Prostate gland (tissue), 2 donors: ENCODE results near the gene LRP11. TPM values are rescaled to one million over a fixed set of nuclear protein-coding genes. Genes with fewer than 3 reads are reported as not detected.

ENCODE experiments used
- DNase-seq: peaks from one replicate; pipeline ENCODE4 v3.0.0-alpha.2; 2019; ENCODE audit warnings: low spot score
- H3K27ac ChIP-seq, 2 donors: fragments of 200-600 bp; sonication (generic); 2 replicates each; pipeline ENCODE4 v1.5.1; 2017 to 2019
- H3K27me3 ChIP-seq: fragments of 200-600 bp; sonication (generic); replicated peaks from 2 replicates; pipeline ENCODE4 v1.5.1; 2019; ENCODE audit not compliant: insufficient read depth
- H3K36me3 ChIP-seq, 2 donors: fragments of 200-600 bp; sonication (generic); 1 replicate in 1 of 2; 2 replicates in 1 of 2; pipeline versions ENCODE4 v1.5.1 to v1.8.1; 2017 to 2019
- H3K4me1 ChIP-seq: fragments of 200-600 bp; sonication (generic); replicated peaks from 2 replicates; pipeline ENCODE4 v1.5.1; 2019
- H3K4me3 ChIP-seq, 2 donors: fragments of 200-600 bp; sonication (generic); 2 replicates each; pipeline ENCODE4 v1.5.1; 2017 to 2019
- H3K9me3 ChIP-seq: fragments of 200-600 bp; sonication (generic); 2 replicates; pipeline ENCODE4 v1.5.1; 2017
- POLR2A ChIP-seq: fragments of 450-650 bp; IDR thresholded peaks from one replicate; pipeline ENCODE4 v1.6.1; 2016; ENCODE audit warnings: antibody characterized with exemption, mild to moderate bottlenecking
- POLR2AphosphoS5 ChIP-seq: sonication (generic); formaldehyde crosslinking; IDR thresholded peaks from one replicate; pipeline ENCODE4 v1.6.1; 2017; ENCODE audit warnings: antibody characterized with exemption
- WGBS: methylation state at CpG from one replicate; pipeline ENCODE4 v1.1.5; 2018; 5-methylcytosine and 5-hydroxymethylcytosine counted together
- intact Hi-C: fragments of 100-400 bp; cut with DNase I; formaldehyde crosslinking; loops from one replicate; pipeline ENCODE4 v1.14.2; 2022
- total RNA-seq, 2 donors: library from RNA; depleted of rRNA; stranded (reverse); fragments of >200 nt; gene quantifications; one replicate each; pipeline ENCODE4 v1.1.0, GENCODE V29; 2016
- TF ChIP-seq, protein P1 (sequence below), 4 experiments: fragments of 200-600 bp in 2 of 4; fragments of 450-650 bp in 2 of 4; sonication (generic) in 2 of 4; IDR thresholded peaks; 1 replicate in 3 of 4; 2 replicates in 1 of 4; pipeline ENCODE4 v1.5.1; 2016 to 2019; ENCODE audit warnings: antibody characterized with exemption in 4 of 4, mild to moderate bottlenecking in 2 of 4, moderate library complexity in 2 of 4

LRP11 gene
- total RNA-seq, 2 donors from 2014 or later, result 52.7 to 76.3 TPM

DNA sequence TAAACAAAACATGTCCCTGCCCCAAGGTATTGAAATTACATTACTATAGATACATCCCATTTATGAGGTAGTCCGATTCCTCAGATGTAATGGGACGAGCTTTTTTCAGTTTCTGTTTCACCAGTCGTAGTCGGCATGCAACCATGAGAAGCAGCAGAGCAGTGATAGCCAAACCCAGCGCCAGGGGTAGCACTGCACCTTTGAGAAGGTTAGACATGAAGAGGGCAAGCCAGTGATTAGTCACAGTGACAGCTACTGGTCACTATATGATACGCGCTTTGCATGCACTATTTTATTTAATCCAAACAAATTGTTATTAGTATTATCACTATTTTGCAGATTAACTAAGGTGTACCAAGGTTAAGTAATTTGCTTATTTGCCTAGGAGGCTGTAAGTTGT, 43.7 kb downstream of the LRP11 start:
- Histone ChIP-seq H3K9me3 (no peaks in the 10 kb centered on the region), H3K4me1 (no peaks in the 10 kb centered on the region), H3K36me3 (no peaks in the 10 kb centered on the region), H3K27ac (no peak overlapping the region), H3K4me3 (no peak overlapping the region), H3K27me3 (no peaks in the 10 kb centered on the region)
- no peak for DNase-seq
- no peak for TF ChIP-seq POLR2AphosphoS5
- TF ChIP-seq, protein P1, sequence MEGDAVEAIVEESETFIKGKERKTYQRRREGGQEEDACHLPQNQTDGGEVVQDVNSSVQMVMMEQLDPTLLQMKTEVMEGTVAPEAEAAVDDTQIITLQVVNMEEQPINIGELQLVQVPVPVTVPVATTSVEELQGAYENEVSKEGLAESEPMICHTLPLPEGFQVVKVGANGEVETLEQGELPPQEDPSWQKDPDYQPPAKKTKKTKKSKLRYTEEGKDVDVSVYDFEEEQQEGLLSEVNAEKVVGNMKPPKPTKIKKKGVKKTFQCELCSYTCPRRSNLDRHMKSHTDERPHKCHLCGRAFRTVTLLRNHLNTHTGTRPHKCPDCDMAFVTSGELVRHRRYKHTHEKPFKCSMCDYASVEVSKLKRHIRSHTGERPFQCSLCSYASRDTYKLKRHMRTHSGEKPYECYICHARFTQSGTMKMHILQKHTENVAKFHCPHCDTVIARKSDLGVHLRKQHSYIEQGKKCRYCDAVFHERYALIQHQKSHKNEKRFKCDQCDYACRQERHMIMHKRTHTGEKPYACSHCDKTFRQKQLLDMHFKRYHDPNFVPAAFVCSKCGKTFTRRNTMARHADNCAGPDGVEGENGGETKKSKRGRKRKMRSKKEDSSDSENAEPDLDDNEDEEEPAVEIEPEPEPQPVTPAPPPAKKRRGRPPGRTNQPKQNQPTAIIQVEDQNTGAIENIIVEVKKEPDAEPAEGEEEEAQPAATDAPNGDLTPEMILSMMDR (IDR thresholded peaks at IDR 0.05), result no peak
- TF ChIP-seq POLR2A, result no peak
- intact Hi-C loops, result no loop called here
- WGBS, result 94% methylated on average over 7 of the region's 7 CpGs

DNA sequence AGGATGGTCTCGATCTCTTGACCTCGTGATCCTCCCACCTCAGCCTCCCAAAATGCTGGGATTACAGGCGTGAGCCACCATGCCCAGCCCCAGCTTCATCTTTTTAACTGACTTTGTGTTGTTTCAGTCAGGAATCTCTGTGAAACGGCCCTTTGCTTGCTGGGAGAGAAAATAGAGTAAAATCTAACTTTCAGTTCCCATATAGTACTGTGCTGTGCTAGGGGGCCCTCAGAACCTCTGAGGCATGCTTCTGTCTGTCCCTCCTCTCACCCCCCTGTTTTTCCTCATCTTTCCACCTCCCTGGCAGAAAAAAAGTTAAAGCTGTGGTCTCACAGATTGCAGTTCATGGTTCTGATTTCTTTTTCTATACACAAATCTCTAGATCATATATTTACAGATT, 48.4 kb downstream of the LRP11 start:
- Histone ChIP-seq H3K4me1 (no peaks in the 10 kb centered on the region), H3K27me3 (no peaks in the 10 kb centered on the region), H3K36me3 (no peaks in the 10 kb centered on the region), H3K4me3 (no peak overlapping the region), H3K27ac (no peak overlapping the region), H3K9me3 (no peaks in the 10 kb centered on the region)
- TF ChIP-seq, protein P1 (IDR thresholded peaks at IDR 0.05), result no peak
- TF ChIP-seq POLR2AphosphoS5 (no peak), POLR2A (no peak)
- 93% methylated on average over 4 of the region's 4 CpGs for WGBS
- intact Hi-C loops, result no loop called here
- no peak for DNase-seq

DNA sequence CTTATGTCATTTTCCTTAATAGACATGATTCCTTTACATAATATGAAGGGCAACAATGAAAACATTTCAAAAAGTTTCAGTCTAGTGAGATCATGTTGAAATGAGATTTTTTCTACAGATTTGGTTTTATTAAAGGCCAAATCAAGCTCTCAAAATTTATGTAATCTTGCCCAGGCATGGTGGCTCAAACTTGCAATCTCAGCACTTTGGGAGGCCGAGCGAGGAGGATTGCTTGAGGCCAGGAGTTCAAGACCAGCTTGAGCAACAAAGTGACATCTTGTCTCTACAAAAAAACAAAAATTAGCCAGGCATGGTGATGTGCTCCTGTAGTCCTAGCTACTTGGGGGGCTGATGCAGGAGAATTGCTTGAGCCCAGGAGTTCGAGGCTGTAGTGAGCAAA, 50.8 kb downstream of the LRP11 start:
- intact Hi-C loops, result no loop called here
- 94% methylated on average over 3 of the region's 3 CpGs for WGBS
- Histone ChIP-seq H3K27ac (no peak overlapping the region), H3K9me3 (no peaks in the 10 kb centered on the region), H3K36me3 (no peaks in the 10 kb centered on the region), H3K4me1 (no peaks in the 10 kb centered on the region), H3K4me3 (no peak overlapping the region), H3K27me3 (no peaks in the 10 kb centered on the region)
- no peak for DNase-seq
- TF ChIP-seq POLR2A (no peak), POLR2AphosphoS5 (no peak)
- TF ChIP-seq, protein P1 (IDR thresholded peaks at IDR 0.05), result no peak

DNA sequence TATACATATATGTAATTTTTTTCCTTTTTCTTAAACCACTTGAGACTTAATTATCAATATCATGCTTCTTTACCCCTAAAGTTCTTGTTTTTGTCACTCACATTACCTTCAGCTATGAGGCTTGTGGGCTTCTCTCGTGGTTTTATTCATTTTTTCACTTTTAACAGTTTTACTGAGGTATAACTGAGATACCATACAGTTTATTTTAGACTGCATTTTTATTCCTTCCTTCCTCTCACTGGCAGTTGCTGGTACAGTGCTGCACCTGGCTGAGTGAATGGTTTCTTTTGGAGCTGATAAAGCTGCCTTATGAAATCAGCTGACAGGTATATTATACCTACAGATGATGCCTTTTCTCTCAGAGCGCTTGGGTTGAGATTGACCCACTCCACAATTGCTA, 54.4 kb downstream of the LRP11 start:
- TF ChIP-seq POLR2A (no peak), POLR2AphosphoS5 (no peak)
- TF ChIP-seq, protein P1 (IDR thresholded peaks at IDR 0.05), result no peak
- 93% methylated on average over 2 of the region's 2 CpGs for WGBS
- H3K27me3 ChIP-seq, result no peaks in the 10 kb centered on the region
- H3K27ac ChIP-seq, result no peak overlapping the region
- H3K4me3 ChIP-seq, result no peak overlapping the region
- no peaks in the 10 kb centered on the region for H3K9me3 ChIP-seq
- intact Hi-C loops, result no loop called here
- no peaks in the 10 kb centered on the region for H3K36me3 ChIP-seq
- no peak for DNase-seq
- H3K4me1 ChIP-seq, result no peaks in the 10 kb centered on the region

DNA sequence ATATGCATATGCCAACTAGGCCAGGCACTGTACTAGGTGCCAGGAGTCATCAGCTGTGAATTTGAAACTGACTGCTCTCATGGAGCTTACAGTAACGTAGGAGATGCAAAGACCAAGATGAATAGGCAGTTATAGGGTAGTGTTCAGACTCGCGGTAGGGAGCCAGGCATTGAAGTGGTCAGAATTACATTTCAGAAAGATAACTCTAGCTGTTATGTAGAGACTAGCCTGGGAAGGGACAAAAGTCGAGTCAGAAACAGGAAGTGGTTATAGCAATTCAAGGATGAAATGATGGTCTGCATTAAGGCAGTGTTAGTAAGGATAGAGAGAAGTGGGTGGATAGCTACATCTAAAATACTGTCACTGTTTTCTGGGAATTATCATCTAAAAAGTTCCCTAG, 58.0 kb downstream of the LRP11 start:
- no peaks in the 10 kb centered on the region for H3K4me1 ChIP-seq
- H3K36me3 ChIP-seq, result no peaks in the 10 kb centered on the region
- no peak overlapping the region for H3K27ac ChIP-seq
- intact Hi-C loops, result no loop called here
- DNase-seq, result no peak
- no peak for TF ChIP-seq POLR2AphosphoS5
- TF ChIP-seq, protein P1 (IDR thresholded peaks at IDR 0.05), result no peak
- no peak for TF ChIP-seq POLR2A
- no peak overlapping the region for H3K4me3 ChIP-seq
- H3K27me3 ChIP-seq, result no peaks in the 10 kb centered on the region
- 86% methylated on average over 4 of the region's 4 CpGs for WGBS
- H3K9me3 ChIP-seq, result no peaks in the 10 kb centered on the region
